GM10266 (cell line): ENCODE measurements around the gene MGME1.

Experiments used
- DNase-seq: peaks from one replicate; pipeline ENCODE4 v3.0.0; 2012; ENCODE audit errors: extremely low spot score
- TF ChIP-seq, protein P1 (sequence below): IDR thresholded peaks from 2 replicates; pipeline ENCODE4 v1.5.1; 2012; ENCODE audit warnings: mild to moderate bottlenecking, low read depth; ENCODE audit not compliant: control insufficient read depth, insufficient read depth; ENCODE audit errors: missing control alignments

MGME1 gene

DNA sequence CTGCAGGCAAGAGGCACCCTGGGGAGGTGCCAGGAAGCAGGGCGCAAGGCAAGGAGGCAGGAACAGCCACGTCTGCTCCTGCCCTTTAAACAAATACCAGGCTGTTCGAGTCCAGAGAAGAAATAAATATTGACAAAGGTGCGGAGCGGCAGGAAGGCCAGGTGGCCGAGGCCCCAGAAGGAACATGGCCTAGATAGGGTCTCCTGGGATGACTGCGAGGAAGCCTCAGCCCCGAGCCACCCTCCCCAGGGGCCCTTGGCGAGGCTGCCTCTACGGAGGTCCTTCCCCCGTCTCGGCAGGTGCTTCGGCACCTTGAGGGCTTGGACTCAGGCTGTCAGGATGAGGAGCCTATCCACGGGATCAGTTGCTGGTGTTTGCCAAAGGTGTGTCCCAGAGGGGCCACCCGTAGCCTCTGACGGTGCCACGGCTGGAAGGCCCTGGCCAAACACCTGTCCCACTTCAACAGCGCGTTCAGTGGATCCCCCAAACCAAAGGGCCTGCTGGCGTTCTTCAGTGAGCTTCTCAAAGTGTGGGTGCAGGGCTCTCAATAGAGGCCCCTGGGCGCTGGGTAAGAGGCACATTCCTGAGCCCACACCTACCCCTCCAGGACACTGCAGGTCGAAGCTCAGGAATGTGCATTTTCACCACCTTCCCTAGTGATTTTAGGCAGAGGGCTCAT is 40.0 kb upstream of the MGME1 start:
- DNase-seq = no peak

DNA sequence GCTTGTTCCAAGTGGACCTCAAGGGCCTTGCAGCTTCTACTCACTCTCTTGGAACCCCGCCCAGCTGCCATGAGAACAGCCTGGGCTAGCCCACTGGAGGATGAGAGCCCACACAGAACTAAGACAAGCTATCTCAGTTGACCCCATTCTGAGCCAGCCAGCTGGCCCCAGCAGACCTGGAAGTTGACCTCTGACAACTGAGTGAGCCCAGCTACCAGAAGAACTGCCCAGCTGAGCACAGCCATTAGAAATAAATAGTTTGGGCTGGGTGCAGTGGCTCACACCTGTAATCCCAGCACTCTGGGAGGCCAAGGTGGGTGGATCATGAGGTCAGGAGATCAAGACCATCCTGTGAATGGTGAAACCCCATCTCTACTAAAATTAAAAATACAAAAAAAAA is 37.3 kb upstream of the MGME1 start:
- no peak for DNase-seq

More for the DNA sequence above, 40.0 kb upstream of the MGME1 start:
- TF ChIP-seq, protein P1, sequence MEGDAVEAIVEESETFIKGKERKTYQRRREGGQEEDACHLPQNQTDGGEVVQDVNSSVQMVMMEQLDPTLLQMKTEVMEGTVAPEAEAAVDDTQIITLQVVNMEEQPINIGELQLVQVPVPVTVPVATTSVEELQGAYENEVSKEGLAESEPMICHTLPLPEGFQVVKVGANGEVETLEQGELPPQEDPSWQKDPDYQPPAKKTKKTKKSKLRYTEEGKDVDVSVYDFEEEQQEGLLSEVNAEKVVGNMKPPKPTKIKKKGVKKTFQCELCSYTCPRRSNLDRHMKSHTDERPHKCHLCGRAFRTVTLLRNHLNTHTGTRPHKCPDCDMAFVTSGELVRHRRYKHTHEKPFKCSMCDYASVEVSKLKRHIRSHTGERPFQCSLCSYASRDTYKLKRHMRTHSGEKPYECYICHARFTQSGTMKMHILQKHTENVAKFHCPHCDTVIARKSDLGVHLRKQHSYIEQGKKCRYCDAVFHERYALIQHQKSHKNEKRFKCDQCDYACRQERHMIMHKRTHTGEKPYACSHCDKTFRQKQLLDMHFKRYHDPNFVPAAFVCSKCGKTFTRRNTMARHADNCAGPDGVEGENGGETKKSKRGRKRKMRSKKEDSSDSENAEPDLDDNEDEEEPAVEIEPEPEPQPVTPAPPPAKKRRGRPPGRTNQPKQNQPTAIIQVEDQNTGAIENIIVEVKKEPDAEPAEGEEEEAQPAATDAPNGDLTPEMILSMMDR = no peak

DNA sequence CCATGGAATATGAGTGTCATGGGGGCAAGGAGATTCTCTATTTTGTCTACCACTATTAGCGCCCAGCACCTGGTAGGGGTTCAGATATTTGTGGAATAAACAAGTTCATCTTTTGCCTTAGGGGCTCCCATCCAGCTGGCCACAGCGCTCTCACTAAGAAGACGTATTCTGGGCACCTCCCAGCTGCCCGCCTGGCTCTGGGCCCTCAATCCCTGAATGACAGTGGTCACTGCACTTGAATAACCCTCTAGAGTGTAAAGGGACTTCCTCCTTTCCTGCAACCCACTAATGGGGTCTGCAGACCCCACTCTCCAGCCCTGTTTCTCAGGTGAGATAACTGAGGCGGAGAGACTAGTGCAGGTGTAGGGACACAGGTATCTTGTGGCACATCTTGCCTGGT is 36.4 kb upstream of the MGME1 start:
- TF ChIP-seq, protein P1 = no peak
- DNase-seq = no peak

More for the DNA sequence above, 37.3 kb upstream of the MGME1 start:
- TF ChIP-seq, protein P1 = no peak

DNA sequence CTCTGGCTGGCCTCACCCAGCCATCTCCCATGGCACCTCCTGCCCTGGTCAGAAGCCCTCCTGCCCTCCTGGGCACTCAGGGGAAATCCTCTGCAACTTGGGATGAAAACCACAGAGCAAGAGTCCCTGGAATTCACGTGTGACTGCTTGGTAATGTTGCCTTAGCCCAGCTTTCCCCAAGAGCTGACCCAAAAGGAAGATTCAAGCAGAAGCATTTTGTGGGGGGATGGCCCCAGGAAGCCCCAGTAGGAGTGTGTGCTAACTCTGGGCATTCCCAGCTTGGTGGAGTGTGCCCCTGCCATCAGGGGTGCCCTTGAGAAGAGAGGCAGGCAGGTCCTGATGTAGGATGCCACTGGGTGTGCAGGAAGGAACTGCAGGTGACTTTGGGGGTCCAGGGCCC is 35.7 kb upstream of the MGME1 start:
- TF ChIP-seq, protein P1 = no peak
- DNase-seq = no peak

DNA sequence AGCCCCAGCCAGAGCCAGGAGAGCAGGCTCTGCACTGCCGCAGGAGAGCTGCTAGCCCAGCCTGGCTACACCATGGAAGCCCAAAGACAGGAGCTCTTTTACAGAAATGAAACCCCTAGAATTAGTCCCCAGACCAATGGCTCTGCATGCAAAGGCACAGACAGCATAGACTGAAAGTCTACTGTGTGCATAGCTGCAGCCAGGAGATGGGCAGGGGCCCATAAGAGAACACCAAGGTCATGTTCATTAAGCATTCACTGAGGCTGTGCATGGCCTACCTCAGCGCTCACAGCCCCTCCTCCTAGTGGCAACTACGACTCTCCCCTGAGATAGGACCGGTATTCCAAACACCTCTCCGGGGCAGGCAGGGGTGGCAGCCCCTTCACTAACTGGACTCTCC is 35.1 kb upstream of the MGME1 start:
- TF ChIP-seq, protein P1 = no peak
- DNase-seq = no peak

DNA sequence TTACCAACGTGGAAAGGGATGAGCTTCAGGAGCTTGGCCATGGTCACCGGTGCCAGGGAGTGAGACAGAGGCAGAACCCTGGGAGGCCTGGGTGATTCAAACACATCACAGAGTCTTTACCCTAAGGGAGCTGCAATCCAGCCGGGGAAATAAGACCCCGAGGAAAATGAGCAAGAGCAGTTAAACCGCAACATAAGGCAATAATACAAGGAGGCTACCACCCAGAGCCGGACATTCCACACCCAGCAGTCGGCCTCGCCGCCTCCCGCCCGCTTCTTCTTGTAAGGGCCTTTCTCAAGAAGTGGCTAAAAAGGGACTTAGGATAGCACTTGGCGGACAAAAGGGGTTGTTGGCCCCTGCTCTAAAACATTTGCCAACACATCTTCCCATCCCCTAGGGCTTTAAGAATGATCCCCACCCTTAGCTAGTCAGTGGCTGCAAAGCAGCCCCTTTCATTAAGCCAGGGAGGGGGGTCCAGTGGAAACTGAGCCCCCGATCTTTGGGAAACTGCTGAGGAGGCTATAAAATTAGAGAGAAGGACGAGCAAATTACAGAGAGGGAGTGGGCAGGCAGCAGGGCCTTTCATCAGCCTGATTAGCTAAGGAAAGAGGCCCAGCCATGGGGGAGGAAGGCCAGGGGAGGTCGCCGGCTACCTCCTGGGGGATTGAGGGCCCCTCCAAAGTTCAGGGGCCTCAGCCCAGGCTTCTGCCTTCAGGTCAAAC is 34.5 kb upstream of the MGME1 start:
- TF ChIP-seq, protein P1 = no peak
- DNase-seq = no peak

DNA sequence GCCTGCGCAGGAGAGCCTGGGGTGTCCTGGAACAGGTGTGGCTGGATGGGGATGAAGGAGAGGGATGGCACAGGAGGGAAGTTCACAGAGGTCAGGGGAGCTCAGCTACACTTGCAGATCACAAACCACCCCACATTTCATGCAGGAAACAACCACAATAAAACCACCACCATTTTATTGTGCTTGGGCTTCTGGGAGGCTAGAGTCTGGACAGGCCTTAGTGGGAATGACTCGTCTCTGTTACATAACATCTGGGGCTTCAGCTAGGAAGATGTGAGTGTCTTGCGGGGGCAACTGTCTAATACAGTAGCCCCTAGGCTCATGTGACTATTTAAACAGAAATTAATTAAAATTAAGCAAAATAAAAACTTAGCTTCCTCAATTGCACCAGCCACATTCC is 33.6 kb upstream of the MGME1 start:
- DNase-seq = no peak
- TF ChIP-seq, protein P1 = no peak
